HG02943 (cell line): ENCODE data around the gene CDH4.

Source experiments
- ATAC-seq: cut with Tn5 transposase; IDR thresholded peaks from one replicate; pipeline ENCODE4 v1.9.1; 2021; ENCODE audit warnings: mild to moderate bottlenecking, low read depth, moderate library complexity; ENCODE audit not compliant: unreplicated experiment

CDH4 gene

GRCh38 chr20:61505508-61505907 is 253.4 kb downstream of the CDH4 start:
- ATAC-seq: no peak

DNA sequence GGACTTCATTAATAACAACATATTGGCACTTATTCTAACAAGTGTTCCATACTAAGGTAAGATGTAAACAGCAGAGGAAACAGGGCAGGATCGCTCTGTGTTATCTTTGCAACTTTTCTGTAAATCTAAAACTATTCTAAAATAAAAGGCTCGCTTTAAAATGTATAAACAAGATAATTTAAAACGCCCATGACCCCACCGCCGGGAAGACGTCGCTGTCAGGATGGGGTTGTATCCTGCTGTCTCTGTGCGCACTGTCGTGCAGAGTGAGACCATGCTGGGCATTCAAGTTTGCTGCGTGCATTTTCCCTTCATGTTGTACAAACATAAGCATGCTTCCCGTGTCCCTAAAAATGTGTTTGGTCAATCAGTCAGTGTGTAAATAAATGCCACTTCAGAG is 255.7 kb downstream of the CDH4 start:
- ATAC-seq: no peak

- ATAC-seq: no peak
Measured at GRCh38 chr20:61508301-61509096, 256.4 kb downstream of the CDH4 start.

GRCh38 chr20:61510778-61511330 is 258.8 kb downstream of the CDH4 start:
- ATAC-seq: no peak

DNA sequence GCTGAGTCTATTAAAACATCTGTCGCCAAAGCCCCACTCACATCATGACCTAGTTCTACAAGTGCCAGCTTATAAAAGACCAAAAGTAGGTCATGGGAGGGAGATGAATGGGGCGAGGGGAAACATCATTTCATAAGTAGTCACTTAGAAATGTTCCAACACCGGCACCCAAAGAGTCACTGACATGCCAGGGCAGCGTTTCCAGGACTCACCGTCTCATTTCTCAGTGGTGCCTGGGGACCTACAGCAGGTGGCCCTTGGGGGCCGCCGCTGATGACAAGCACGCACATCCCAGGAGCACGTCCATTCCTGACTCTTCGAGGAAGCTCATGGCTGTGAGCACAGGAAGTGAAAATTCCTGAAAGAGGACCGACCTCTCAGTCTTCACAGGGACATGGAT is 260.4 kb downstream of the CDH4 start:
- no peak for ATAC-seq

DNA sequence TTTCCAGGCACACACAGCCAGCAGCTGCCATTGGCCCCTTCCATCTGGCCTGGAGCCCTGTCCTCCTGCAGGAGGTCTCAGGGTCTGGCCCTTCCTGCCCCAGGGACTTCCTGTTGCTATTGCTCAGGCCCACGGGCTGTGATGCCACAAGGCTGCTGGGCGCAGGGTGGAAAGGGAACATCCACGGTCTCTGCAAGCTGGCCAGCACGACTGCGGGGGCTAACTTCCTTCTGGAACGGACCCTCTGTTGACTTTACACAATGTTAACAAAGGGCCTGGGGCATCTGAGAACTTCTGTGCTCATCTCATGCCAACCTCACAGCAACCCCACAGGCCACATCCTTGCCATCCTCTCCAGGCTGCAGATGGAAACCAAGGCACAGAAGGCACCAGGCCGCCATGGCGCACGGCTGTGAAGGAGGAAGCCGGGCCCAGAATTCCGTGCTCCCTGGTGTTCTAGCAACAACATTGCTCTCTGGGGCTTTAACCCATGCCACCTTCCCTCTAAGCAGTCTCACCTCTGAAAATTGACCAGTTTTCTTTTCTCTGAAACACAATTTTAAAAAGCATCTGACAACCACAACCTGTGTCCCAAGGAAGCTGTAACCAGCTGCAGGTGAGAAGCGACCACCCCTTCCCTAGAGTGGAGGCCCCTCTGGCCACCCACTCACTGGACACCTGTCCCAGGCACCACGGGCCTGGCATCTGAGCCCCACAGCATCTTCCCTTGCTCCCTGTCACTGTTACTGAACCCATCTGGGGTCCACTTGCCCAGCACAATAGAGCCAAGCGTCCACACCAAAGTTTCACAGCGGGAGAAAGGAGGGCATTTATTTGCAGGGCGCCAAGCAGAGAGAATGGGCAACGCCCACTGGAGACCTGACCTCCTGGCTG is 261.3 kb downstream of the CDH4 start:
- ATAC-seq: no peak

- no peak for ATAC-seq
Measured at GRCh38 chr20:61514018-61514365, 261.9 kb downstream of the CDH4 start.

- no peak for ATAC-seq
Measured at GRCh38 chr20:61514396-61514795, 262.3 kb downstream of the CDH4 start.

DNA sequence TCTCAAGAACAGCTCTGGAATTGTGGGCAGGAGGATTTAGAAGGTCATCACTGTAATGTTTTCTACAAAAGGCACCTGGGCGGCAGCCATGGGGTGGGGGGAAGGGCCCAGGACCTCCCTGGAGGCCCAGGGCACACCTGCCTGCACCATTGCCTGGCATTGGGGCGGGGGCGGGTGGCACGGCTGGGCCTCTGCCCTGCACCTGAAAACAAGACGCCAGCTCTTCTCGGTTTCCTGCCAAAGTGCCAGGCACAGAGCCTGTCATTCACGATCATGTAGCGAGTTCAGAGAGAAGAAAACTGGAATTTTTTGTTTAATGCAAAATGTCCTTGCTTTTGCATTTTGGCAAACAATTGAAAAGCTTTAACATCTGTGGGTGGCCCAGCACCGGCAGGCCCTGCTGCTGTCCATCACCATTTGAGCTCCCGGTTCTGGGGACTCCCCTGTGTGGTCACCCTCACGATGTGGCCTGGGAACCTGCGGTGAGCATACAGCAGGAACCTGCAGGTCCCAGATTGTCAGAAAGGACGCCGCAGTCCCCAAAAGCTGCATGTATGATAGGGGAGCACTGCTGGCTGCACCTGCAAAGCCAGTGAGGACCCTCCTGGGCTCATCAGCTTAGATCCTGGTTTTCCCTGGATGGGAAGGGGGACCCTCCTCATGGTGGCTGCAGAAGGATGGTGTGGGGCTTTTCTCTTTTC is 262.9 kb downstream of the CDH4 start:
- ATAC-seq: no peak

GRCh38 chr20:61515922-61516321 is 263.9 kb downstream of the CDH4 start:
- ATAC-seq: no peak

DNA sequence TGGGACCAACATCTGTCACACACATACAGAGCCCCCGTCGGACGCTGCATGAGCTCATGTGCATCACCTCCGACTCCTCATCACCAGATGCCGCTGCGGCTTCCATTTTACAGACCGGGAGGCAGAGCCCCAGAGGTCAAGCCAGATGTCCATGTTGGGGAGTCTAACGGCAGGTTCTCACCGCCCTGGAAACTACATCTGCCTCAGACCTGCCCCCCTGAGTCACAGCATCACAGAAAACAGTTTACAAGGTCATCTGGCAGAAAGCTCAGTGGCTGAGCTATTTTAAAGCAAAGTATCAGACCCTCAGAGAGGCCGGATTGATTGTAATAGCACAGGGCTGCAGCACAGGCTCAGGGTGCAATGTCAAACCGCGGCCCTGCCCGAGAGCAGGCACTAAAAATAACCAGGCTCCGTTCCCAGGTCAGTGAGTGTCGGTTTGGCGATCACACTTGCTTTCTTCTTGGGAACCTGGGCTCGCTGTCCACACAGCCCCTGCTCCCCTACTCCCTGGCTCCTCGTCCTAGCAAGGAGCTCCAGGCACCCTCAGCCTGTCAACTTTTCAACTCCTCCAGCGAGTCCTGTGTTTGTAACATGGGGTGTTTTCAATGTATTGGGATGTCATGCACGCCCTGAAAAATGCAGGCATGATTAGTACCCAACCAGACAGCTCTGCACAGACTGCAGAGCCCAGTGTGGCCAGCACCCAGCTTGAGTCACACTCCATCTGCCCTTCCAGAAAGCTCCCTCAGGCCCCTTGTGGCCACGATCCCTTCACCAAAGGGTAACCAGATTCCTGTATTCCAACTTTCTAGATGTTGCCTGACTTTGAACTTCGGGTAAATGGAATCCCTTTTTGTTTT is 264.5 kb downstream of the CDH4 start:
- ATAC-seq: no peak

DNA sequence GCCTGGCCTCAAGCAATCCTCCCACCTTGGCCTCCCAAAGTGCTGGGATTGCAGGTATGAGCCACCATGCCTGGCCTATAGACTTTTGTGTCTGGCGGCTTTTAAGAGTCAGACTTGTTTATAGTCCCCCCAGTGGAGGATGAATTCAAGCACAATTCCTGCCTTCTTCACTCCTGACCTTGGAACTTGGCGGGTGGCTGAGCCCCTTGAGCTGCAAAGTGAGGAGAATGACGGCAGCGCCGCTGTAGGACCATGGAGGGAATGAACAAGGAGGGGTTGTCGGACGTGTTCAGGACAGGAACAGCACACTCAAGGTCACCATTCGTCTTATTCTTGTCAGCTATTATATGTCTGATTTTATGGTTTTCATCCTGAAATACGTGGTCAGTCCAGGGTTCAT is 265.4 kb downstream of the CDH4 start:
- ATAC-seq: no peak

DNA sequence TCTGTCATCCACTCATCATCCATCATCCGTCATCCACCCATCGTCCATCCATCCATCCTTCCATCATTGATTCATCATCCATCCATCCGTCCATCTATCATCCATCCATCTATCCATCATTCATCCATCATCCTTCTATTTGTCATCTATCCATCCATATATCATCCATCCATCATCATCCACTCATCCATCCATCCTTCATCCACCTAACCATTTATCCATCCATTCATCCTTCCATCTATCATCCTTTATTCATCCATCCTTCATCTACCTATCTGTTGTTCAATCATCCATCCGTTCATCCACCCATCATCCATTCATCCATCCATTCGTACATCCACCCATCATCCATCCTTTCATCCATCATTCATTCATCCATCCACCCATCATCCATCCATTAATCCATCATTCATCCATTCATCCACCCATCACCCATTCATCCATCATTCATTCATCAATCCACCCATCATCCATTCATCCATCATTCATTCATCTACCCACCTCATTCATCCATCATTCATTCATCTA is 266.4 kb downstream of the CDH4 start:
- ATAC-seq: no peak

GRCh38 chr20:61519488-61519887 is 267.4 kb downstream of the CDH4 start:
- ATAC-seq: no peak

DNA sequence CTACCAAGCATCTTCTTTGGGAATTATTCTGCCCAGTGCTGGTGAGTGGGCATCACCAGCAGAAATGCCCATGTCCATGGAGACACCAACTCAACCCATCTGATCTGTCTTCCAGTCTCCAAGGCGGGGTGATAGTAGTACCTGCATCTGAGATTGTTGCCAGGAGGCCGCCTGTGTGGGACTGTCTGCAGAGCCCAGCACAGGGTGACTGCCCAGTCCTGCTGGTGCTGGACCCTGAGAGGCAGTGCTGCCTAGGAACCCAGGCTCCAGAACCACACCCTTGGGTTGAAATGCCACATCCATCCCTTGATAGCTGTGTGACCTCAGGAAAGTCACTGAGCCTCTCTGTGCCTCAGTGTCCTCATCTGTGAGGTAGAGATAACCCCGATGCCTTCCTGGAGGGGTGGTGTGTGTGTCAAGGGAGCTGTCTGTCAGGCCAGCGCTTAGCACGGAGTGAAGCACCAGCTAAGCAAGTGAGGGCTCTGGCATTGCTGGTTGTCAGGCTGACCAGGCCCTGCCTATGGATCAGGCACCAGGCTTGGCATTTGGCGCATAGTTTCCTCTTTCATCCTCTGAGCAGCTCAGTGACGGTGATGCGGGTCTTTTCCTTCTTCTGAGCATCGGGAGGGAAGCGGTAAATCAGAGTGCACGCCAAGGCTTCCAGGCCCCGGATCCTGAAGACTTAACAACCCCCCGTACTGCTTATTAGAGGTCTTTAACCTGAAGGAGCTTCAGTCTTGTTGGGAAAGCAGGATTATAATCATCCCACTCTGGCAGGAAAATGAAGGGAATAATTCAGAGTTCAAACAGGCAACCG is 268.2 kb downstream of the CDH4 start:
- ATAC-seq: no peak

GRCh38 chr20:61520893-61521460 is 268.9 kb downstream of the CDH4 start:
- ATAC-seq: no peak

GRCh38 chr20:61521687-61522420 is 269.8 kb downstream of the CDH4 start:
- ATAC-seq: no peak
